Fibroblast of pulmonary artery (primary cell): ENCODE results near the gene CFAP157.

Experiments
- DNase-seq: peaks from one replicate; pipeline ENCODE4 v3.0.0-alpha.2; 2010; ENCODE audit warnings: low read depth
- H3K4me3 ChIP-seq: replicated peaks from 2 replicates; pipeline ENCODE4 v1.5.1; 2011; ENCODE audit warnings: low read depth, mild to moderate bottlenecking, control low read depth, low read length, moderate library complexity
- TF ChIP-seq, protein P1 (sequence below): IDR thresholded peaks from 2 replicates; pipeline ENCODE4 v1.5.1; 2011; ENCODE audit warnings: mild to moderate bottlenecking, control low read depth, low read length, inconsistent platforms; ENCODE audit errors: missing control alignments

Gene CFAP157

DNA sequence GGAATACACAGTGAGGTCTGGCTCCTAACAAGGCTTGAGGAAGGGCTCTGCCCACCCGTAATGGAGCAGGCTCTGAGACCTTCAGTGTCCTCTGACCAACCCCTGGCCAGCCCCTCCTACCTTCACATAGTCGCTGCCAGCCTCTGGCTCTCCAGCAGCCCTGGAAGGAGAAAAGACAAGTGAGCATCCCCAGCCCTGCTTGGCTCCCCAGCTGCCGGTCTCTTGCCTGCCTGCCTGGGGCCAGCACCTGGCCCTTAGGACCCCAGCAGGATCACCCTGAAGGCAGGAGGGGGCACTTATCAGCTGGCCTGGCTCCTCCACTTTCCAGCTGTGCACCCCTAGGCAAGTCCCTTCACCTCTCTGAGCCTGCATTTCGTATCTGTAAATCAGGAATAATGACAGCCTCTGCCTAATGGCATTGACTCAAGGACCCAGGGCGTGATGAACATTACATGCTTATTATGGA, 54.7 kb downstream of the CFAP157 start:
- no peak for DNase-seq
- TF ChIP-seq, protein P1, sequence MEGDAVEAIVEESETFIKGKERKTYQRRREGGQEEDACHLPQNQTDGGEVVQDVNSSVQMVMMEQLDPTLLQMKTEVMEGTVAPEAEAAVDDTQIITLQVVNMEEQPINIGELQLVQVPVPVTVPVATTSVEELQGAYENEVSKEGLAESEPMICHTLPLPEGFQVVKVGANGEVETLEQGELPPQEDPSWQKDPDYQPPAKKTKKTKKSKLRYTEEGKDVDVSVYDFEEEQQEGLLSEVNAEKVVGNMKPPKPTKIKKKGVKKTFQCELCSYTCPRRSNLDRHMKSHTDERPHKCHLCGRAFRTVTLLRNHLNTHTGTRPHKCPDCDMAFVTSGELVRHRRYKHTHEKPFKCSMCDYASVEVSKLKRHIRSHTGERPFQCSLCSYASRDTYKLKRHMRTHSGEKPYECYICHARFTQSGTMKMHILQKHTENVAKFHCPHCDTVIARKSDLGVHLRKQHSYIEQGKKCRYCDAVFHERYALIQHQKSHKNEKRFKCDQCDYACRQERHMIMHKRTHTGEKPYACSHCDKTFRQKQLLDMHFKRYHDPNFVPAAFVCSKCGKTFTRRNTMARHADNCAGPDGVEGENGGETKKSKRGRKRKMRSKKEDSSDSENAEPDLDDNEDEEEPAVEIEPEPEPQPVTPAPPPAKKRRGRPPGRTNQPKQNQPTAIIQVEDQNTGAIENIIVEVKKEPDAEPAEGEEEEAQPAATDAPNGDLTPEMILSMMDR = no peak
- no peak overlapping the region for H3K4me3 ChIP-seq

DNA sequence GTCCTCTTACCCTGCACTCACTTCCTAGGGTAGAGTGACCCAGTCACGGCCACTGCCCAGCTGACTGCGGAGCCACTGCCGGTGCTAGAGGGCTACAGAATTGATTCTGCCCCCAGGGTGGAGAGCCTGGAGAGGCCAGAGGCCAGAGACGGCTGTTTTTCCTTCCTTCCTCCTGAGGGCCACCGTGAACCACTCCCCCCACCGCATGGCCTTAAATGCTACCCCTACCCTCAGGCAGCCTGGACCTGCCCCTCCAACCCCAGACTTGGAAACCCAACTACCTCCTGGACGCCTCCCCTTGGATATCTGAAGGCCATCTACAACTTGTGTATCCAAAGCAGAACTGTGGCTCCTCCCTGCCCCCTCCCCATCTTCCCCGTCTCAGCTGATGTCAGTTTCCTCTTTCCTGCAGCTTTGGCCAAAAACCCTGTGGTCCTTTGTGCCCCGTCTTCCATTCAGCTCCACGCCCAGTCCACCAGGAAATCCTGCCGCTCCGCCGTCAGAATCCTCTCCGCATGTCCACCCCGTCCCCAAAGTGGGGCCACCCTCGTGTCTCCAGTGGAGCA, 55.4 kb downstream of the CFAP157 start:
- no peak for DNase-seq
- TF ChIP-seq, protein P1 = no peak
- no peak overlapping the region for H3K4me3 ChIP-seq

DNA sequence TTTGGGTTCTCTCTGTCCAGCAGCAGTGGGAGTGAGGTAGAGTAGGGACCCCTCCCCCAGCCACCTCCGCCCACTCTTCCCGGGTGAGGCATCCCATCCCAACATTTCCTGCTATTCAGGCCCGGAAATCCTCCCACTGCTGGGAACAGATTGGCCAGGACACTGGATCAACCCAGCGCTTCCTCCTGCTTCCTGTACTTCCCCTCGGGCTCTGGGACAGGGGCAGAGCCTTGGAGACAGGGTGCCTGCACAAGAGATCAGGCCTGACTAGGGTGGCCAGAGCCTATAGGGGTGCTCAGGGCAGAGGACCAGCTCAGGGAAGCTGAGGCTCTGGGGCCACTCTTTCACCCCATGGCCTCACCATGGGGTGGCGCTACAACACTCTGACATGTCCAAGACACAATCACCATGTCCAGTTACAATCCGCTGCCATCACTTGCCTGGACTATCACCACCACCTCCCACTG, 57.2 kb downstream of the CFAP157 start:
- peak; percentile 83 for DNase-seq
- no peak overlapping the region for H3K4me3 ChIP-seq
- TF ChIP-seq, protein P1 = peak; percentile 46

DNA sequence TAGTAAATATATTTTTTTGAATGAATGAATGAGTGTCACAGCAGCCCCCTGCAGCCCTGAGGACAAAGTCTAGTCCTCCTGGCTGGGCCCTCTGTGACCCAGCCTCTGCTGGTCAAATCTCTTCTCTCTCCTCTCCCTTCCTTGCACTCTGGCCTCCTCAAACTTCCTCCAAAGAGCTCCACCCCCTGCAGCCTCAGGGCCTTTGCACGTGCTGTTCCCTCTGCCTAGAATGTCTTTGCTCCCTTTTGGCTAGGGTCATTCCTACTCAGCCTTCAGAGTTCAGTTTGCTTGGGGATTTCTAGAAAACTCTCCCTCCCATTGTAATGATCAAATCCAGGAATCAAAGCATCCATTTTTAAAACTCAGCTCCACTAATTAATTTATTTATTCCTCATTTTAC, 58.6 kb downstream of the CFAP157 start:
- H3K4me3 ChIP-seq = no peak overlapping the region
- TF ChIP-seq, protein P1 = no peak
- no peak for DNase-seq
